HuH-7 (cell line): ENCODE results near the gene CNMD.

Experiments used
- DNase-seq: peaks from one replicate; pipeline ENCODE4 v3.0.0; 2011; ENCODE audit warnings: low spot score

CNMD gene

GRCh38 chr13:52739468-52740071, at the start of gene CNMD:
Gene CNMD, minus strand, starts transcription at chr13:52739820. Its CDS starts 119 bp downstream, at chr13:52739701.
- DNase-seq = no peak

DNA sequence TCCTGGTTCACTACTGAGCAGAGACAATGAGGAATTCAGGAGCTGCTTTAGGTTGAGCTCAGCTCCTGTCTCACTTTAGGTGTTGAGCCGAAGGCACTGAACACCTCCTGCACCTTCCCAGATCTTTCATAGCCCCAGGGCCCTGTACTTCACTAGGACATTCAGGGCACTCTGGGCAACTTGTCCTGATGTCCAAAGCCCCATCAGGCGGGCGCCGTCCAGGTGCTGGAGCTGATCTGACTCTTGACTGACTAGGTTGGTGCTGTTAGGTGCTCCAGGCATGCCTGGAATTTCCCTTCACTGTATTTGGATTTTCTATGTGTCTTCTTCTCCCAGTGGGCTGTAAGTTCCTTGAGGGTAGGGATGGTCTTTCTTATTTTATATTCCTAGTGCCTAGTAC, 48.4 kb upstream of the CNMD start:
- no peak for DNase-seq

GRCh38 chr13:52787235-52787634, 47.6 kb upstream of the CNMD start:
- DNase-seq = no peak

DNA sequence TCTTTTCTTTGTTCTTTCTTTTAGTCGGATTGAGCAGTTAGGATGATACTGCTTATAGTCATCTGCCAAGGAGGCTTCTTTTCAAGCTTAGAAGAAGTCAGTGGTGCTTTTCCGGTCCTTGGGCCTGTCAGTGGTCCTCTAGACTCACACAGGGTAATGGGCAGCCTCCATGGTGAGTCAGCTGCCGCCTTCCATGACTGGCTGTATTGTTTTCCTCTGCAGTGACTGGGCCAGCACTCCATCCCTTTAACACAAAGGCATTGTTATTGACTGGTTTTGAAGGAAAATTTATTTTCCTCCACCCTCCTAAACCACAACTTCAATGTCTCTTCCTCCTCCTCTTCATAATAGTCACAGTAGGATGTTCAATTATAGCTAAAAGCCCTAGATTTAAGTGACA, 47.1 kb upstream of the CNMD start:
- DNase-seq = no peak

DNA sequence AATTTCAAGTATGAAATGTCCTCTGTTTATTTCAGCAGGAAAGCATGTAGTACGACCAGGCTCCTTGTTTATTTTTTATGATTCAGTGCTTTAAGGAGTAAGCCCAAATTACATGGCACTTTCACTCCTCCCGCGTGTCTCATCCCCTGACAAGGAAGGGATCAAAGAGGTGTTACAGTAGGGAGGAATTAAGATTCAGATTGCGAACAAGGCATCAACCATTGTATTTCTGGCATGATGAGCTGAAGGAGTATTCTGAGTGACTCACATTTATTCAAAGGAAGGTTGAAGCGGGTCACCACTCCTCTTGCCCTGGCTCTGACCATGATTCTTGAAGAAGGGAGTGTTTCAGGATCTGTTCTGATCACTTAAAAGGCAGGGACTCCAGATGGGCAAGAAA, 46.1 kb upstream of the CNMD start:
- DNase-seq = no peak

DNA sequence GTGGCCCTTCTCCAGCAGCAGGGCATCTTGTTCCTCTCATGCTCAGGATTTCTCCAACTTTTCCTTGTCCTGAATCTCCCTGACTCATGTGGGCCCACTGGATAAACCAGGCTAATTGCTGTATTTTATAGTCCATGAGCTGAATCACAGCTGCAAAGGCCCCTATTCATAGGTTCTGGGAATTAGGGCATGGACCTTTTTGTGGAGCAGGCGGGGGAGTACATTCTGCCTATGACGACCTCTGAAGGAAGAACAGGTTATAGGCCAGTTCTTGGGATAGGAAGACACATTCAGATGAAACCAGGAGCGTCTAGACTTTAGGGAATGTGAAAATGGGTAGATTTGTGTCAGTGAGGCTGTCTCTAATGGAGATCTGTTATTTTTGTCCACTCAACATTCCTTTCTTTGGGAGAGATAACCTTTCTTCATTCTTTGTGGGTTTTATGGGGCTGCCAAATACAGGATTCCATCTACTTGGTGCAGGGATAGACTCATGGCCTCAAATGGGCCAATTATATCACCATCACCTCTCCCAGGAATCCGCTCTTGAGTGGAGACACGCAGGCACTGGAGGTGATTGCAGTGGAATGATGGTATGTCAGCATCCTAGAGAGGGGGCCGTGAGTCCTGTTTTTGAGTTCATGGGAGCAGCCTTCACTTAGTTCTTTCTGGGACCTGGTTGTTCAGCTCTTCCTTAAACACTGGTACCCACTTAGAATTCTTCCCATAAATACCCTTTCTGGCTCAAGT, 45.1 kb upstream of the CNMD start:
- no peak for DNase-seq

DNA sequence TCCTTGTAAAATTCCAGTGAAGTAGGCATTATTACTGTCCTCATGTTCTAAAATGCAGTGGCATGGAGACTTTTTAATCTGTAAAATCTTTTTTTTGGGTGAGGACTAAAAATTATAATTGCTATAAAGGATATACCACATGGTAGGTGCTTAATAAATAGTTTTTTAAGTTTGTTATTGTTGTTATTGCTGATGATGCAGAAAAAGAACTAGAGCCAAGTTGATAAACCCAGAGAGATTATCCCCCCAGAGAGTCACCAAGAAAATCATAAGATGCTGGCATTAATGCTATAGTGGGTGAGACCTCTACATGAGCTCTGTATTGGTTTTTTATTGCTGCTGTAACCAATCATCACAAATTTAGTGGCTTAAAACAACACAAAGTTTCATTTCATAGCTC, 44.3 kb upstream of the CNMD start:
- DNase-seq = no peak

- no peak for DNase-seq
These were observed 43.1 kb upstream of the CNMD start for GRCh38 chr13:52782471-52783448.

DNA sequence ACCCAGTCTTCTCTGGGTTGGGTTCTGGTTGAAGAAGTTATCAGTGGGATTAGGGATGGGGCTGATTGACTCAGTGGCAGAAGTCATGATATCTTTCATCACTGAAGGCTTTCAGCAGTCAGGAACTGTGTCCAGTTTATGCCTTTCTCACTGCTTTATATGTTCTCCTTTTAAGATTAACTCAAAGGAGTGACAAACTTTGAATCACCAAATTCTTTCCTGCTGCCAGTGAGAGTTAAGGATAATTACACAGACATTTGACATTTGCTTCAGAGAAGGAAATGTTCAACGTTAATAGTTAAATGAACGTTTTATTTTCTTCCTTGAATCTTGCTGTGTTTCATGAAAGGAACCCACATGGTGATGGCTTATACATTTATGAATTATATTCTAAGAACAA, 41.0 kb upstream of the CNMD start:
- DNase-seq = no peak

DNA sequence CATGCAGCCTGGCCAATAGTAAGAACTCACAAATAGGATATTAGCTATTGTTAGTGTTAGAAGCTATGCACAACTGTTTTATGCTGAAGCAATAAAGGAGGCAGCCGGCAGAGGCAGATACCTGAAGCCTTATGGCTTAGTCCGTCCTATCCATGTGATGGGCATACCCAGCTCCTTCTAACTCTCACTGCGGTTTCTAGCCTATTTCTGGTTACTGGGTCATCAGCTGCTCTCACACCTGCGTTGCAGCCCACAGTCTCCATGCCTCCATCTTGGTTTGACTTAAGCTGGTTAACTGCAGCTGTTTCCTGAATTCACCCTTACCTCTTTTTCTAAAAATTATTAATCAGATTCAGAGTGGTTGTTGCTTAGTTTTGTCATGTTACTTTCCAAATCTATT, 40.5 kb upstream of the CNMD start:
- no peak for DNase-seq

DNA sequence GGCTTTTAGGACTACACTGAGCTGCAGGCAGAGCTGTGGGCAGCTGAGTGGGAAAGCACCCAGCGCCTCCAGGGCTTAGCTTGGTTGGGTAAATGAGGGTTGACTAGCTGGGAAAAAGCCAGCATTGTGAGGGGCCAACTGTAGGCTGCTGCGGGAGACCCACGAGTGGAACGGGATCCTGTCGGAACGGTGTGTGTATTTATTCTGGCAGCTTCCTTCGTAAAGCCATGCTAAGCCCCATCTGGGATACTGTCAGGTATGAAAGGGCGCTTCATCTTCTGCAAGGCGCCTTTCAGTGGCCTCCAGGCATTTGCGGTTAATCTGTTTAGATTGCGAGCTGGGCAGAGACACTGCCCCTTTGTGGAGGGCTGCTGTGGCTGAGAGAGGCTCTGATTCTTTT, 39.5 kb upstream of the CNMD start:
- DNase-seq = no peak

- no peak for DNase-seq
These were observed 37.1 kb upstream of the CNMD start for GRCh38 chr13:52776726-52777125.

DNA sequence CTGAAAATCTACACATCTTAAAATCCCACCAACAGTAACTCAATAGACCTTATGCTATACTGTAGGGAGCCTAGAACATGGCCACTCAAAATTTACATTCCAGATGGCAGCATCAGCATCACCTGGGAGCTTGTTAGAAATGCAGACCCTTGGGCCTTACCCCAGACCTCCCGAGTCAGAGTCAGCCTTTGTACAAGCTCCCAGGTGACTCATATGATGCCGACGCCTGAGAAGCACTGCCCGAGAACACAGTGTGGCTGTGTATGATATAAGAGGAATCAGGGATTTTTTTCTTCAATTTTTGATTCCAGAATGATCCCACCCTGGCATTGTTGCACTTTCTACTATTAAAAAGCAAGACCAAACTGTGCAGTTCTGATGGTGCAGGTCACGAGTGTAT, 35.9 kb upstream of the CNMD start:
- DNase-seq = no peak

- no peak for DNase-seq
These were observed 28.4 kb upstream of the CNMD start for GRCh38 chr13:52767949-52768516.

DNA sequence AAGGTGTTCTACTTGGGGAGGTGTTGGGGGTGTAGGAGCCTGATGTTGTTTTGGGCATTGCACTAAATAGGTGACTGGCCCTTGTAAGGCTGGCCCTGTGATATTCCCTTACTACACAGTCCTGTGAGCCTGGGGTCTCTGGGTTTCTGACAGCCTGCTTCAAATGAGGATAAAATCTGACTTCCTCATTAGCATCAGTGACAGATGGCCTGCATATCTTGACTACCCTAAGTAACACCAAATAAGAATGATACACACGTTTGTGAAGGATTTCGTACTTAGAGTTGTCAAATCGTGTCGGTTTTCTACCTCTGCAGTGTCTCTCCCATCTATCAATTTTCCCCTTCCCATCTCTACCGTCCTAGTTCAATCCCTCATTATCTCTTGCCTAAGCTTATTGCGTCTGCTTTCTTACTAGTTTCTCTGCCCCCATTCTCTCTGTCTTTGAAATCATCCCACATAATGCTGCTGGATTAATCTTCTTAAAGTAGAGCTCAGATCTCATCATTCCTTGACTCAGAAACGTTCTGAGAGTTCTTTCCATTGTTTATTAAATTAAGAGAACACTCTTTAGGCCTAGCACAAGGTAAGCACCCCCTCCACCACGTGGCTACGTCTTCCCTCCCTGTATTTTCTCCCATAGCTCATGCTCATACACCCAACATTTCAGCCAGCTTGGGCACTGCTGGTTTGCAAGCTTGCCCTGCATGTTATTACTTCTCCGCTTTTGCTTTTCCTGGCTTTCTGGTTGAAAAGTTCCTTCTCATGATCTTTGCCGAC, 26.2 kb upstream of the CNMD start:
- DNase-seq = no peak

- no peak for DNase-seq
These were observed 20.5 kb upstream of the CNMD start for GRCh38 chr13:52760077-52760476.

- DNase-seq = no peak
These were observed 18.5 kb upstream of the CNMD start for GRCh38 chr13:52758114-52758513.

DNA sequence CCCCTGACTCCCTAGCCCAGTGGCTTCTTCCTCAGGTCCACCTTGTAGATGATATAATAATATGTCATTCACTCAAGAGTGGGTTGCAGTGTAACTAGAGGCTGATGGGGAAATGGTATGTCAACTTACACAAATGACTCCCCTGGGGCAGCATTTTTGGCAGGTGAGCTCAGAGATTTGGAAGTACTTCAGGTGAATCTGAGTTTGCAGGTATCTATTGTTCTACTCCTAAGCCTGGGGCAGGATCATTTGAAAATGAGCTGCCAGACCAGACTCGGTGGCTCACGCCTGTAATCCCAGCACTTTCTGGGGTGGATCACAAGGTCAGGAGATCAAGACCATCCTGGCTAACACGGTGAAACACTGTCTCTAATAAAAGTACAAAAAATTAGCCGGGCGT, 11.6 kb upstream of the CNMD start:
- DNase-seq = no peak

- no peak for DNase-seq
These were observed 11.1 kb upstream of the CNMD start for GRCh38 chr13:52750713-52751112.

- no peak for DNase-seq
These were observed 9.8 kb upstream of the CNMD start for GRCh38 chr13:52749419-52749818.

DNA sequence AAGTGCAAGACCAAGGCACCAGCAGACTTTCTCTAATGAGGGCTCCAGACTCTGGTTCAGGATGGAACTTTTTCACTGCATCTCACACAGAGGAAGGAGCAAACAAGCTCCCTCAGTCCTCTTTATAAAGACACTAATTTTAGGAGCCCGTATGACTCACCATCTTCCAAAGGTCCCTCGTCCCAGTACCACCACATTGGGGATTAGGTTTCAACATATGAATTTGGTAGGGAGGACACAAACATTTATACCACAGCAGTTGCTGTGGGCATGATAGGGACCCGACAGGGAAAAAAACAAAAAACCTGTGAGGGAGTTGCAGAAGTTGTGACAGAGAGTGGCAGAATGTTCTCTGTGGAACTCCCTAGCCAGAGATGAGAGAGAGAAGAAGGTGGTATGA, 6.5 kb upstream of the CNMD start:
- DNase-seq = no peak
